ENCODE measurements around the gene CYP26C1.

Gene CYP26C1

DNA sequence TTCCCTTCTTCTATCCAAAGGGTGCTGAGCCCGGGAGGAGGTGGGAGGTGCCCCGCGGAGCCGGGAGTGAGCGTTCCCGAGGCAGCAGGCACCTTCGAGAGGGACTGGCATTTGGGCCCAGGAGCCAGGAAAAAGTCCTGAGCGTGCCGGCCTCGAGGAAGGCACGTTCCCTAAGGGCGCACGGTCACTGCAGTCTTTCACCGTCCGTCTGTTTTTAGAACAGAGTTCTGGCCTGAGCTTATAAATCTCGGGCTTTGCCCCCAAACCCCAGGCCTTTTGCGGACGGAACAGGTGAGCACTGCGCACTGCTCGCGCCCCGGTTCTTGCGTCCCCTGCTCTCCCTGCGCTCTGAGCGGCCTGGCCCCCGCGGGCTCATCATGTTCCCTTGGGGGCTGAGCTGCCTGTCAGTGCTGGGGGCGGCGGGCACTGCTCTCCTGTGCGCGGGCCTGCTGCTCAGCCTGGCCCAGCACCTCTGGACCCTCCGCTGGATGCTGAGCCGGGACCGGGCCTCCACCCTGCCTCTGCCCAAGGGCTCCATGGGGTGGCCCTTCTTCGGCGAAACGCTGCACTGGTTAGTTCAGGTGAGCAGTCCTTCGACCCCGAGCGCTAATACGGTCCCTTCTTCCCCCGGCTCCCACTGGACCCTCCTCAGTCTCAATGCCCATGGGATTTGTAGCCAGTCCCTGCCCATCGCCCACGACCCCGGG lies 442 bp downstream of the CYP26C1 start:
- DNase-seq (ENCODE audit: low spot score) = peak; percentile 32
- TF ChIP-seq, protein P1, sequence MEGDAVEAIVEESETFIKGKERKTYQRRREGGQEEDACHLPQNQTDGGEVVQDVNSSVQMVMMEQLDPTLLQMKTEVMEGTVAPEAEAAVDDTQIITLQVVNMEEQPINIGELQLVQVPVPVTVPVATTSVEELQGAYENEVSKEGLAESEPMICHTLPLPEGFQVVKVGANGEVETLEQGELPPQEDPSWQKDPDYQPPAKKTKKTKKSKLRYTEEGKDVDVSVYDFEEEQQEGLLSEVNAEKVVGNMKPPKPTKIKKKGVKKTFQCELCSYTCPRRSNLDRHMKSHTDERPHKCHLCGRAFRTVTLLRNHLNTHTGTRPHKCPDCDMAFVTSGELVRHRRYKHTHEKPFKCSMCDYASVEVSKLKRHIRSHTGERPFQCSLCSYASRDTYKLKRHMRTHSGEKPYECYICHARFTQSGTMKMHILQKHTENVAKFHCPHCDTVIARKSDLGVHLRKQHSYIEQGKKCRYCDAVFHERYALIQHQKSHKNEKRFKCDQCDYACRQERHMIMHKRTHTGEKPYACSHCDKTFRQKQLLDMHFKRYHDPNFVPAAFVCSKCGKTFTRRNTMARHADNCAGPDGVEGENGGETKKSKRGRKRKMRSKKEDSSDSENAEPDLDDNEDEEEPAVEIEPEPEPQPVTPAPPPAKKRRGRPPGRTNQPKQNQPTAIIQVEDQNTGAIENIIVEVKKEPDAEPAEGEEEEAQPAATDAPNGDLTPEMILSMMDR (IDR thresholded peaks at IDR 0.05; ENCODE audit: extremely low read depth, missing control alignments) = no peak

DNA sequence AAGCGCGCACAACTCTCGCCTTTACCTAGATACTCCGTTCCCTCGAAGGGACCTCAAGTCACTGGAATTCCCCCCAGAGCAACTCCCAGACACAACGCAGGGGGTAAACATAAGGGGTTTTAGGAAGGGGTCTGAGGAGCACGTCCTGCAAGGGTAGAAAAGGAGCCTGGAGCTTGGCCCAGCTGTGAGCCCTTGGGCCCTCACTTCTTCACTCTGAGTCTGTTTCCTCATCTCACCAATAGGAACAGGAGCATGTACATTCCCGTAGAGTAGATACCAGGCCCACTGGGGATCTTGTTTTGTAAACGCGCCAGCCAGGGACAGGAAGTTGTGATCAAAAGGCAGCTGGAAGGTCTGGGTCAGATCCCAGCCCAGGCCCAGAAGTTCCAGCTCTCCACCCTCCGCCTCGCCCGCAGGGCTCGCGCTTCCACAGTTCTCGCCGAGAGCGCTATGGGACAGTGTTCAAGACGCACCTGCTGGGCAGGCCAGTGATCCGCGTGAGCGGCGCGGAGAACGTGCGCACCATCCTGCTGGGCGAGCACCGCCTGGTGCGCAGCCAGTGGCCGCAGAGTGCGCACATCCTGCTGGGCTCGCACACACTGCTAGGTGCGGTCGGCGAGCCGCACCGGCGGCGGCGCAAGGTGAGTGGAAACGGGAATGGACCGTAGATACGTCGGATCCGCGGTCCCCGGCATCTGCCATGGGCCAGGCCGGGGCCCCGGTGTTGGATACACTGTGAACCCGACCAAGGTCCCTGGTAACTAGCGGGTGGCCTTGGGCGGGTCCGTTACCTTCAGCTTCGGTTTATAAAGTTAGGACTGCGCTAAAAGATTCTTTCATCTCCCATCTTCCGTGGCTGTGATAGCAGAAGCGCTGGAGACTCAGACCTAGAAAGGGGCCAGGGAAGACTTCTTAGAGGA lies 1.3 kb downstream of the CYP26C1 start:
- TF ChIP-seq, protein P1 (IDR thresholded peaks at IDR 0.05; ENCODE audit: extremely low read depth, missing control alignments) = no peak
- DNase-seq (ENCODE audit: low spot score) = peak; percentile 51

DNA sequence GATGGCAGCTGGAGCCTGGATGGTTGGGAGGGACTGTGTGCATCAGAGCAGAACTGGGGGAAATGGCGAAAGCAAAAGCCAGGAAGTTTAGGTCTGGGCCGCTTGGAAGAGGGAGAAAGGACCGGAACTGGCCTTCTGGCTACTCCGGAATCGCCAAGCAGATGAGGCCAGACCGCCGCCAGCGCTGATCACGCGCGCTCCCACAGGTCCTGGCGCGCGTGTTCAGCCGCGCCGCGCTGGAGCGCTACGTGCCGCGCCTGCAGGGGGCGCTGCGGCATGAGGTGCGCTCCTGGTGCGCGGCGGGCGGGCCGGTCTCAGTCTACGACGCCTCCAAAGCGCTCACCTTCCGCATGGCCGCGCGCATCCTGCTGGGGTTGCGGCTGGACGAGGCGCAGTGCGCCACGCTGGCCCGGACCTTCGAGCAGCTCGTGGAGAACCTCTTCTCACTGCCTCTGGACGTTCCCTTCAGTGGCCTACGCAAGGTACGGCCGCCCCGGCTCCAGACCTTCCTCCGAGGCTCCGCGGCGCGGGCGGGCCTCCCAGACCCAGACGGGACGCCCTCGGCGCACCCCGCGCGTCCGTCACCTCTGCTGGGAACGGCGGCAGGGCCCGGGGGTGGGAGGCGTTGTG lies 2.0 kb downstream of the CYP26C1 start:
- DNase-seq (ENCODE audit: low spot score) = peak; percentile 84
- TF ChIP-seq, protein P1 (IDR thresholded peaks at IDR 0.05; ENCODE audit: extremely low read depth, missing control alignments) = peak; percentile 56

DNA sequence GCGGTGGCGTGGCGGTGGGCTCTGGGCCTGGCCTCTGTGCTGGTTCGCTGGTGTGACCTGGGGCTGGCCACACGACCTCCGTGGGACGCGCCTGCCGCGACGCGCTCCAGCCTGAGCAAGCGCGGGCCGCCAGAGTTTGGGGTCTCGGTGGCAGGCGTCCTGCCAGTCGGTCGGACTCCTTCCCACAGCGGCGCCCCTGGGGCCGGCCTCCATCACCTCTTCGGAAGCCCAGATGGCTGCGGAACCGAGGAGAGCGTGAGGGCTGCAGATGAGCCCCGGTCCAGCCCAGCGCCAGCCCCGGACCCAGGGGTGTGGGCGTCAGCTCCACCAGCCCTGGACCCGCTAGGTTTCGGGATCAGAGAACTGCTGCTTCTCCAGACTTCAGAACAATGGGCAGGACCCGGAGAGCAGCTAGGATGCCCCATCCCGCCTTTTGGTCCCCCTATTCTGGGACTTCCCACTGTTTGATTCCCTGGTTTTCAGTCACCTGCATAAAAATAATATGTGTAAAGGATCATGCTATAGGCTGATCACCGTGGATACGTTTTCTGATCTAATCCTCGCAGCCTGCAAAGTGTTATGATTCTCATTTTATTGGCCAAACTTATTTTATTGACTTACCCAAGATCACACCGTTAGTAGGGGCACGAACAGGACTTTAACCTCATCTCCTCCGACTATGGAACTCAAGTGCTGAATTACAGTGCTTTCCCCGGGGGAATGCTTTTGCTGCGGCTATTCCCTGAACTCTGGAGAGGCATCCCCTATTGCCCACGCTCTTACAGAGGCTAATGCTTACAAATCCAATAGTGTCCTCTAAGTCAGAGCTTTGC lies 2.8 kb downstream of the CYP26C1 start:
- TF ChIP-seq, protein P1 (IDR thresholded peaks at IDR 0.05; ENCODE audit: extremely low read depth, missing control alignments) = no peak
- peak; percentile 47 for DNase-seq (ENCODE audit: low spot score)

DNA sequence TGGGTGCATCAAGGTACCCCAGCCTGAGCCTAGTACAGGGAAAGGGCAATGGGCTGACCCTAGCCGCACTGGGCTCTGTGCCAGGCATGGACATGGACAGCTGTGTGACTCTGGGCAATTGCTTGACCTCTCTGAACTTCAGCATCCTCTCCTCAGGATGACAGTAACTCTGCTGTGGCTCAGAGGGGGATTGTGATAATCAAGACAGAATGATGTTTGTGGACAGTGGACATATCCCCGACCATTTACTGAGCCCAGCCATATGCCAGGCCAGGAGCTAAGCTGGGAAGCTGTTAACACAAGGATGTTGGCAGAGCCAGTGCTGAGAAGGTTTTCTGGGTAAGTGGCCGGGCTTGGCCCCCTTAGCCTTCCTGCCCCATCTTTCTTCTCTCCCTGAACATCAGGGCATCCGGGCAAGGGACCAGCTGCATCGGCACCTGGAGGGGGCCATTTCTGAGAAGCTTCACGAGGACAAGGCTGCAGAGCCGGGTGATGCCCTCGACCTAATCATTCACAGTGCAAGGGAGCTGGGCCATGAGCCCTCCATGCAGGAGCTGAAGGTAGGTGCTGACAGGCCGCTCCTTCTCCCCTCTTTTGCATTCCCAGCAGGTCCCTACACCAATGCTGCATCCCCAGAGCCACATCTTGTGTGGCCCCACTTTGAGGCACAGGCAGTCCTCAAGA lies 3.5 kb downstream of the CYP26C1 start:
- TF ChIP-seq, protein P1 (IDR thresholded peaks at IDR 0.05; ENCODE audit: extremely low read depth, missing control alignments) = no peak
- DNase-seq (ENCODE audit: low spot score) = peak; percentile 33

DNA sequence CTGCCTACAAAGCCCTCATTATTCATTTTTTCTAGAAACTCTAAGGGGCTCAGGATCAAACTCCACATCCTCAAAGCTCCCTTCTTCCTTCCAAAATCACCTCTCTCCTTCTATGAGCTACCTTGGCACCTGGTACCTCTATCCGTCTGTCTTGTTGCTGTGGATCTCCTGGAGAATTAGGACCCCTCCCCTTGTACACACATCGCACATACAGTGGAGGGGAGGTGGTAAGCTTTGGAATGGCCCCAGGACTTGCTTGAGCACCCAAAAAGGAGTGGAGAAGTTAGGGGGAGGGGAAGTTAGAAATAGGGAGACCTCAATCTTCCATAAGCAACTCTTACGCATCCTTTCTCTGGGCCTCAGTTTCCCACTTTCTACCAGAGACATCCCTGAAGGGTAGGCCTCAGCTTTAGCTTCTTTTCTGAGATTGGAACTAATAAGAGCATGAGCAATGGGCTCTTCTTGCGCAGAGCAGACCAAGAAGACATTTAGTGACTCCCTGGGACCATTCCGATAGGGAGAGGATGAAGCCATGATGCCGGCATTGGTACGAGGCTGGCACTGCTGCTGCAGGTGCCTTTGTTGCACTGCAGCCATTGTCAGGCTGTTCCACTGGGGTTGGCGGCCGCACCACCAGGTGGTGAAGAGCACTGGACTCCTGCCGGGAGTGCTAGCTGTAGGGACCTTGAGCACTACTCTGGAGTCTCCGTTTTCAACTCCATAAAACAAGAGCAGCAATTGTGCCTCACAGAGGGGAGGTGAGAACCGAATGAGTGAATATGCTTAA lies 4.5 kb downstream of the CYP26C1 start:
- DNase-seq (ENCODE audit: low spot score) = no peak
- TF ChIP-seq, protein P1 (IDR thresholded peaks at IDR 0.05; ENCODE audit: extremely low read depth, missing control alignments) = no peak
